ENCODE measurements around the gene NTPCR.
A peak's percentile ranks its signal among the peaks of the same experiment; 100 is the strongest.

NTPCR gene

GRCh38 chr1:232952514-232953499, 2.4 kb downstream of the NTPCR start:
- peak; percentile 75 for TF ChIP-seq CTCF (conservative IDR thresholded peaks at IDR 0.05)
- peak overlapping the region; percentile 82; the same call in 1 of the 2 replicates for H3K27ac ChIP-seq

- no peak overlapping the region for H3K27ac ChIP-seq
- TF ChIP-seq CTCF (conservative IDR thresholded peaks at IDR 0.05) = no peak
Measured at GRCh38 chr1:232954594-232955365, 4.4 kb downstream of the NTPCR start.

GRCh38 chr1:232956081-232956480, 5.7 kb downstream of the NTPCR start:
- no peak for TF ChIP-seq CTCF (conservative IDR thresholded peaks at IDR 0.05)
- H3K27ac ChIP-seq = no peak overlapping the region

- H3K27ac ChIP-seq = no peak overlapping the region
- no peak for TF ChIP-seq CTCF (conservative IDR thresholded peaks at IDR 0.05)
Measured at GRCh38 chr1:232958067-232958466, 7.7 kb downstream of the NTPCR start.

GRCh38 chr1:232962761-232963745, 12.6 kb downstream of the NTPCR start:
- no peak overlapping the region for H3K27ac ChIP-seq
- TF ChIP-seq CTCF (conservative IDR thresholded peaks at IDR 0.05) = no peak

- no peak for TF ChIP-seq CTCF (conservative IDR thresholded peaks at IDR 0.05)
- no peak overlapping the region for H3K27ac ChIP-seq
Measured at GRCh38 chr1:232964601-232965000, 14.2 kb downstream of the NTPCR start.
